IMR-90 (cell line): ENCODE results near the gene TMEM45B. TPM values are rescaled to one million over a fixed set of nuclear protein-coding genes. Genes with fewer than 3 reads are reported as not detected.
A peak's percentile ranks its signal among the peaks of the same experiment; 100 is the strongest.

ENCODE experiments used
- ATAC-seq: fragments of 200-7000 bp; cut with Tn5 transposase; 2 replicates; pipeline ENCODE4 v1.9.1; 2020; ENCODE audit warnings: low read depth, mild to moderate bottlenecking, moderate library complexity
- BruUV-seq: library from RNA; stranded (reverse); fragments of 400-500 nt; replicated peaks from 2 replicates; lab custom pipeline; 2021; lab: Mats Ljungman, UMichigan
- CTCF ChIA-PET: fragments of 300-600 bp; formaldehyde crosslinking; extraction: SDS; loops from one replicate; lab custom pipeline; 2021; ENCODE audit warnings: antibody characterized with exemption; lab: Yijun Ruan, JAX
- POLR2A ChIA-PET: fragments of 300-600 bp; sonication (Branson Sonifier 250); formaldehyde crosslinking; loops from one replicate; lab custom pipeline; 2022; ENCODE audit warnings: antibody characterized with exemption; ENCODE audit not compliant: unreplicated experiment; lab: Charles Lee
- DNase-seq: peaks from one replicate; pipeline ENCODE4 v3.0.0; 2013
- H2AFZ ChIP-seq: replicated peaks from 2 replicates; pipeline ENCODE3; 2013; ENCODE audit warnings: low read length, mild to moderate bottlenecking; ENCODE audit not compliant: poor library complexity
- H2AK5ac ChIP-seq: 2 replicates; pipeline ENCODE4 v1.6.1; 2013; ENCODE audit warnings: low read depth, low read length, inconsistent platforms
- H2AK9ac ChIP-seq: replicated peaks from 2 replicates; pipeline ENCODE3; 2013; ENCODE audit warnings: mild to moderate bottlenecking, low read depth, low read length, moderate library complexity; ENCODE audit not compliant: poor library complexity
- H2BK120ac ChIP-seq: 2 replicates; pipeline ENCODE4 v1.6.1; 2013; ENCODE audit warnings: low read depth, low read length, inconsistent platforms
- H2BK15ac ChIP-seq: 3 replicates; pipeline ENCODE4 v1.6.1; 2013; ENCODE audit warnings: low read depth, low read length, inconsistent platforms
- H2BK20ac ChIP-seq: 2 replicates; pipeline ENCODE4 v1.6.1; 2013; ENCODE audit warnings: low read depth, mild to moderate bottlenecking, inconsistent platforms, low read length, moderate library complexity
- H2BK5ac ChIP-seq: 2 replicates; pipeline ENCODE4 v1.6.1; 2013; ENCODE audit warnings: mild to moderate bottlenecking, low read depth, low read length, inconsistent platforms; ENCODE audit not compliant: poor library complexity, severe bottlenecking
- H3K14ac ChIP-seq: replicated peaks from 2 replicates; pipeline ENCODE4 v1.6.1; 2013; ENCODE audit warnings: low read depth, low read length, inconsistent platforms
- H3K18ac ChIP-seq: 2 replicates; pipeline ENCODE4 v1.6.1; 2013; ENCODE audit warnings: low read depth, low read length, control low read depth
- H3K23ac ChIP-seq: 2 replicates; pipeline ENCODE4 v1.6.1; 2013; ENCODE audit warnings: low read depth, low read length, inconsistent platforms
- H3K27ac ChIP-seq: 2 replicates; pipeline ENCODE4 v1.5.1; 2013; ENCODE audit warnings: mild to moderate bottlenecking, control low read depth, low read length; ENCODE audit not compliant: insufficient read depth
- H3K27me3 ChIP-seq: 2 replicates; pipeline ENCODE4 v1.6.1; 2013; ENCODE audit warnings: low read length; ENCODE audit not compliant: control insufficient read depth, insufficient read depth
- H3K36me3 ChIP-seq: 2 replicates; pipeline ENCODE4 v1.6.1; 2013; ENCODE audit warnings: low read length, mixed read lengths; ENCODE audit not compliant: control insufficient read depth, insufficient read depth
- H3K4ac ChIP-seq: 2 replicates; pipeline ENCODE4 v1.6.1; 2013; ENCODE audit warnings: low read depth, low read length, inconsistent platforms
- H3K4me1 ChIP-seq: 2 replicates; pipeline ENCODE4 v1.6.1; 2013; ENCODE audit warnings: low read length, mixed read lengths; ENCODE audit not compliant: control insufficient read depth, insufficient read depth
- H3K4me2 ChIP-seq: 2 replicates; pipeline ENCODE4 v1.6.1; 2013; ENCODE audit warnings: low read depth, mild to moderate bottlenecking, control low read depth, low read length, moderate library complexity
- H3K4me3 ChIP-seq: 2 replicates; pipeline ENCODE4 v1.5.1; 2013; ENCODE audit warnings: low read depth, mild to moderate bottlenecking, control low read depth, low read length, moderate library complexity; ENCODE audit not compliant: insufficient read depth
- H3K56ac ChIP-seq: 2 replicates; pipeline ENCODE4 v1.6.1; 2013; ENCODE audit warnings: low read length, inconsistent platforms; ENCODE audit not compliant: insufficient read depth; ENCODE audit errors: extremely low read depth
- H3K79me1 ChIP-seq, 2 experiments: 2 replicates each; pipeline ENCODE4 v1.6.1; 2013; ENCODE audit warnings: low read length in 2 of 2, inconsistent platforms in 1 of 2, low read depth in 1 of 2
- H3K9ac ChIP-seq: 2 replicates; pipeline ENCODE4 v1.6.1; 2013; ENCODE audit warnings: low read depth, low read length, control low read depth
- H3K9me1 ChIP-seq: 2 replicates; pipeline ENCODE4 v1.6.1; 2013; ENCODE audit warnings: low read length, inconsistent platforms; ENCODE audit not compliant: insufficient read depth
- H3K9me3 ChIP-seq: 2 replicates; pipeline ENCODE4 v1.6.1; 2013; ENCODE audit warnings: low read length; ENCODE audit not compliant: control insufficient read depth, insufficient read depth
- H4K20me1 ChIP-seq: 2 replicates; pipeline ENCODE4 v1.6.1; 2013; ENCODE audit warnings: low read length, inconsistent platforms; ENCODE audit not compliant: insufficient read depth
- H4K5ac ChIP-seq: 2 replicates; pipeline ENCODE4 v1.6.1; 2013; ENCODE audit warnings: mild to moderate bottlenecking, low read depth, low read length, control low read depth
- H4K8ac ChIP-seq, 2 experiments: 2 replicates each; pipeline ENCODE4 v1.6.1; 2013; ENCODE audit warnings: low read depth in 2 of 2, low read length in 2 of 2, control low read depth in 1 of 2, inconsistent platforms in 1 of 2
- H4K91ac ChIP-seq: 2 replicates; pipeline ENCODE4 v1.6.1; 2013; ENCODE audit warnings: low read depth, low read length, inconsistent platforms; ENCODE audit not compliant: insufficient read depth
- BHLHE40 ChIP-seq: fragments of 150-350 bp; IDR thresholded peaks from 2 replicates; pipeline ENCODE4 v1.6.1; 2016; ENCODE audit warnings: mild to moderate bottlenecking, low read depth, low read length
- CHD1 ChIP-seq: IDR thresholded peaks from 2 replicates; pipeline ENCODE4 v1.6.1; 2012; ENCODE audit warnings: low read depth, low read length, improper control_type of control experiment
- CTCF ChIP-seq: conservative IDR thresholded peaks from 2 replicates; pipeline ENCODE4 v1.5.1; 2012; ENCODE audit warnings: mild to moderate bottlenecking, low read depth, low read length, improper control_type of control experiment
- FOS ChIP-seq: fragments of 150-350 bp; IDR thresholded peaks from 2 replicates; pipeline ENCODE4 v1.6.1; 2016; ENCODE audit warnings: low read depth, low read length
- MAFK ChIP-seq: IDR thresholded peaks from 2 replicates; pipeline ENCODE4 v1.6.1; 2012; ENCODE audit warnings: low read depth, low read length, improper control_type of control experiment
- MAZ ChIP-seq: IDR thresholded peaks from 2 replicates; pipeline ENCODE4 v1.6.1; 2012; ENCODE audit warnings: low read depth, mild to moderate bottlenecking, low read length, improper control_type of control experiment, moderate library complexity, borderline replicate concordance
- MXI1 ChIP-seq: IDR thresholded peaks from 2 replicates; pipeline ENCODE4 v1.6.1; 2012; ENCODE audit warnings: low read depth, mild to moderate bottlenecking, low read length, moderate library complexity, borderline replicate concordance
- NFE2L2 ChIP-seq: fragments of 150-350 bp; IDR thresholded peaks from 2 replicates; pipeline ENCODE4 v1.6.1; 2016; ENCODE audit warnings: low read depth, mild to moderate bottlenecking, low read length
- POLR2A ChIP-seq: IDR thresholded peaks from 2 replicates; pipeline ENCODE4 v1.6.1; 2012; ENCODE audit warnings: mild to moderate bottlenecking, low read depth, low read length
- RCOR1 ChIP-seq: IDR thresholded peaks from 2 replicates; pipeline ENCODE4 v1.6.1; 2012; ENCODE audit warnings: mild to moderate bottlenecking, low read length, improper control_type of control experiment; ENCODE audit not compliant: insufficient replicate concordance
- WGBS, 2 experiments: methylation state at CpG; one replicate each; pipeline versions ENCODE4 v1.1.5 to v1.1.7; 2013; ENCODE audit warnings: missing lambda C conversion rate in 2 of 2; ENCODE audit not compliant: insufficient read length in 1 of 2; ENCODE audit errors: extremely low coverage in 2 of 2; 5-methylcytosine and 5-hydroxymethylcytosine counted together
- dilution Hi-C: fragments of 300-500 bp; cut with HindIII; formaldehyde crosslinking; loops from one replicate; pipeline ENCODE4 v1.14.3; 2018; ENCODE audit warnings: low sequenced_read_pairs; ENCODE audit not compliant: unreplicated experiment
- in situ Hi-C: fragments of 300-500 bp; cut with MboI; formaldehyde crosslinking; loops from 3 replicates; pipeline ENCODE4 v1.14.3; 2019; ENCODE audit warnings: low sequenced_read_pairs, inconsistent platforms, mixed read lengths
- intact Hi-C: fragments of 100-400 bp; cut with micrococcal nuclease; formaldehyde crosslinking; loops from 2 replicates; pipeline ENCODE4 v1.10.0; 2022
- polyA plus RNA-seq, 3 experiments: library from polyadenylated mRNA; depleted of rRNA; stranded (reverse); fragments of >200 nt; gene quantifications; 2 replicates each; pipeline ENCODE4 v1.2.3, GENCODE V29; 2012; ENCODE audit warnings: low replicate concordance in 1 of 3
- total RNA-seq: library from RNA; depleted of rRNA; stranded (reverse); fragments of >200 nt; gene quantifications from 2 replicates; pipeline ENCODE4 v1.2.3, GENCODE V29; 2012
- TF ChIP-seq, protein P1 (sequence below): fragments of 150-350 bp; IDR thresholded peaks from 2 replicates; pipeline ENCODE4 v1.6.1; 2016; ENCODE audit warnings: low read depth, mild to moderate bottlenecking, low read length, moderate library complexity, borderline replicate concordance
- TF ChIP-seq, protein P2 (sequence below): fragments of 150-350 bp; IDR thresholded peaks from 2 replicates; pipeline ENCODE4 v1.6.1; 2017; ENCODE audit warnings: mild to moderate bottlenecking, antibody characterized with exemption, low read length, low read depth

The TMEM45B gene
- total and polyA plus RNA-seq, 2 of the 4 experiments (the other 2 are of a cell fraction), result not detected

DNA sequence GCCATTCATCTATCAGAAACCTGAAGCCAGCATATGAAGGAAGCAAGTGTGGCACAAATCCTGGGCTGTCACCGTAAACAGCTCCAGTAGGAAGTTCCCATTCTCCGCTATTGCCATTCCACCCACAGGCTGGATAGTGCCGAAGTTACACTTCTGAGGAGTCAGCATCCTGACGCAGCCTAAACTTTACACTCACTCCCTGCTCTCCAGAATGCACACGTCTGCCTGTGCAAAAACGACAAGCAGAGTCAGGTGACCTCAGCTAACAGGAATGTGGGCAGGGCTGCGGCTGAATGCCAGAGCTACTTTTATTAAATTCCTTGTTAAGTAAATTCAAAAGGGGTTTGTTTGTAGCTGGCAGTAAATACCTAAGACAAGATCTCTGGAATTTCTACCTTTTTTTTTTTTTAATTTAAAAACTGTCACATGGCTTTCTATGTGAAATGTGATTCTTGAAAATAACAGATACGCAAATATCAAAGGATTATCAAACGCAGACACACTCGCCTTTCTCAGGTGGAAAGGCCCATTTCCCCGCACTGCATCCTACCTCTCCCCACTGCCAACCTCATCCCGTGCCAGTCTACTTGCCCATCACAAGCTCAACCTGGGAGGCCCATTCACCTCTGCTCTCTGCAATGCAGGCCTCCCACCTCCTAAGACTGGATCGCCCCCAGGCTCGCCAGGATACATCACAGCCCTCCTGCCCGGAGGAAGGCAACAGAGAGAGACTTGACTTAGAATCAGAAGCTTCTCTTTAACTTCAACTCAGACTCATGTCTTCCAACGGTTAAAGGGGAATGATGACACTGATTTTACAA lies 46.3 kb downstream of the TMEM45B start:
- H3K36me3 ChIP-seq, result peaks cover 33% of the 10 kb centered on the region
- no peak overlapping the region for H3K9ac ChIP-seq
- H3K4me1 ChIP-seq, result peaks cover 3% of the 10 kb centered on the region
- in situ Hi-C loops (no loop called here), intact Hi-C loops (no loop called here), dilution Hi-C loops (no loop called here)
- no peaks in the 10 kb centered on the region for H3K9me3 ChIP-seq
- H4K91ac ChIP-seq, result peak overlapping the region; percentile 77
- H3K4ac ChIP-seq, result peak overlapping the region; percentile 66
- ATAC-seq, result peak; percentile 98
- no peak overlapping the region for H3K4me3 ChIP-seq
- peak overlapping the region; percentile 61 for H2BK5ac ChIP-seq
- peak overlapping the region; percentile 7 for H2AFZ ChIP-seq
- peak overlapping the region; percentile 69 for H2BK20ac ChIP-seq
- H2BK120ac ChIP-seq, result peak overlapping the region; percentile 88
- 80% methylated on average over 2 of the region's 16 CpGs; no CpG with 5 or more reads in 1 of the 2 experiments for WGBS, 2 experiments
- H3K56ac ChIP-seq, result peak overlapping the region; percentile 14; the same call in 1 of the 2 replicates
- H2BK15ac ChIP-seq, result peak overlapping the region; percentile 46; the same call in 2 of the 3 replicates
- peak overlapping the region; percentile 48 for H3K27ac ChIP-seq
- peaks cover 5% of the 10 kb centered on the region; the same call in 1 of the 2 replicates for H3K9me1 ChIP-seq
- POLR2A ChIA-PET, result interaction anchor here (0.6 to 0.7 kb wide), 2 partner anchors 10 to 11 kb away, joined by 3 to 8 read pairs; no protein-coding TSS in a partner anchor
- peak overlapping the region; percentile 45 for H2AK9ac ChIP-seq
- DNase-seq, result peak; percentile 96
- no TSS peak for BruUV-seq
- peak overlapping the region; percentile 11; the same call in 1 of the 2 replicates for H4K5ac ChIP-seq
- no peaks in the 10 kb centered on the region for H3K27me3 ChIP-seq
- no peaks in the 10 kb centered on the region for H4K20me1 ChIP-seq
- 0 out of 4 replicates have a peak, but pooled peaks cover 0 to 2% of the 10 kb centered on the region in 2 experiments for H3K79me1 ChIP-seq
- H3K18ac ChIP-seq, result peak overlapping the region; percentile 8
- no peak overlapping the region for H3K14ac ChIP-seq
- CTCF ChIA-PET, result interaction anchor here (0.6 kb wide), 1 partner anchor 20 kb away, joined by 3 read pairs; no protein-coding TSS in a partner anchor
- no peak overlapping the region for H3K23ac ChIP-seq
- peak overlapping the region; percentile 1; the same call in 1 of the 2 replicates for H3K4me2 ChIP-seq
- H4K8ac ChIP-seq, result peak overlapping the region in 1 of 2 experiments; percentile 71; a peak in 2 of 4 replicates
- H2AK5ac ChIP-seq, result peak overlapping the region; percentile 87
- TF ChIP-seq, protein P1, sequence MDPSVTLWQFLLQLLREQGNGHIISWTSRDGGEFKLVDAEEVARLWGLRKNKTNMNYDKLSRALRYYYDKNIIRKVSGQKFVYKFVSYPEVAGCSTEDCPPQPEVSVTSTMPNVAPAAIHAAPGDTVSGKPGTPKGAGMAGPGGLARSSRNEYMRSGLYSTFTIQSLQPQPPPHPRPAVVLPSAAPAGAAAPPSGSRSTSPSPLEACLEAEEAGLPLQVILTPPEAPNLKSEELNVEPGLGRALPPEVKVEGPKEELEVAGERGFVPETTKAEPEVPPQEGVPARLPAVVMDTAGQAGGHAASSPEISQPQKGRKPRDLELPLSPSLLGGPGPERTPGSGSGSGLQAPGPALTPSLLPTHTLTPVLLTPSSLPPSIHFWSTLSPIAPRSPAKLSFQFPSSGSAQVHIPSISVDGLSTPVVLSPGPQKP, result no peak
- TF ChIP-seq CHD1 (no peak), NFE2L2 (peak; percentile 12; the same call in 1 of the 2 replicates), FOS (0 out of 2 replicates have a peak, but pooled peaks have one; percentile 3), CTCF (no peak), RCOR1 (no peak), MAZ (0 out of 2 replicates have a peak, but pooled peaks have one; percentile 41), MXI1 (peak; percentile 20; the same call in 1 of the 2 replicates), BHLHE40 (peak; percentile 73), POLR2A (no peak), MAFK (peak; percentile 89)
- TF ChIP-seq, protein P2, sequence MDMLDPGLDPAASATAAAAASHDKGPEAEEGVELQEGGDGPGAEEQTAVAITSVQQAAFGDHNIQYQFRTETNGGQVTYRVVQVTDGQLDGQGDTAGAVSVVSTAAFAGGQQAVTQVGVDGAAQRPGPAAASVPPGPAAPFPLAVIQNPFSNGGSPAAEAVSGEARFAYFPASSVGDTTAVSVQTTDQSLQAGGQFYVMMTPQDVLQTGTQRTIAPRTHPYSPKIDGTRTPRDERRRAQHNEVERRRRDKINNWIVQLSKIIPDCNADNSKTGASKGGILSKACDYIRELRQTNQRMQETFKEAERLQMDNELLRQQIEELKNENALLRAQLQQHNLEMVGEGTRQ, result peak; percentile 54; the same call in 1 of the 2 replicates
